CD4-positive, alpha-beta T cell treated with Interleukin-21 for 1 hour (primary cell): Measurements from ENCODE around the gene SDF4.

ENCODE experiments used
- DNase-seq: peaks from one replicate; pipeline ENCODE4 v3.0.0-alpha.2; 2020

SDF4 gene

GRCh38 chr1:1210726-1211540 is 20.9 kb downstream of the SDF4 start:
- no peak for DNase-seq

DNA sequence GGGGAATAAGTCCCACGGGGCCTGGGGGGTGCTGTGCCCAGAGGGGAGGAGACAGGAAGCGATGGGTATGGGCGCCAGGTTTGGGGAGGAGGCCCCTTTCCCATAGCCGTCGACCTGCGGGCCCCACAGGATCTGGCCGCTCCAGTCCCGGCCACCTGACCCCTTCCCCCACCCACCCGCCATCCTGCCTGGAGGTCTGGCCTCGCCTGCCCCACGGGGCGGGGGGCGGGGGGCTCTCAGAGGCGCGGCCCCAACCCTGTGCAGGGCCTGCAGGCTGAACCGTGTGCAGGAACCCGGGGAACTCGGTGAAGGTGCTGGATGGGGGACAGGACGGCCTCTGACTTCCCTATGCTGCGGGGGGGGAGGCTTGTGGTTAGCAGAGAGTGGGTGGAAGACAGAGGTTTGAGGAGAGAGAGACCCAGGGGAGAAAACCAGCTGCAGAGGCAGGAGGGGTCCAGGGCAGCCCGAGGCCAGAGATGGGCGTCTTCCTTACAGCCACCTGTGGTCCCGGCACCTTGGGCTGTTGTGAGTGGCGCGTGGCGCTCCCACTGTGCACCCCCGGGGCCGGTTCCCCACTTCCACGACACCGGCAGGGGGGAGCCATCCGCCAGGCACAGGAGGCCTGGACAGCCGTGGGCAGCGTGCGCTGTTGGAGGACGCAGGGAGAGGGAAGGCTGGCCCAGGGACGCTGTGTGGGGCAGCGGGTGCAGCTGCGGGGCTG is 22.9 kb downstream of the SDF4 start:
- DNase-seq: peak; percentile 66

DNA sequence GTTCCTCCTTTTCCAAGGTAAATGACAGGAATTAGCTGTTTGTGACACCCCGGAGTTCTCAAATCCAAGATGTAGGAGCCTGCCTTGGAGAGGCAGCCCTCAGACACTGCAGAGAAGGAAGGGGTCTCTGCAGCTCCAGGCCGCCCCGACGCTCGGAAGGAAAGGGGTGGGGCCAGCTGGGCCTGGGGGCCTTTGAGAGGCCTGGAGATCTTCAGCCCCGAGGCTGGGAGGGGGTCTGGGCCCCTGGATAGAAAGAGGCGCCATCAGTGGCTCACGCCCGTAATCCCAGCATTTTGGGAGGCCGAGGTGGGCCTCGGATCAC is 24.3 kb downstream of the SDF4 start:
- DNase-seq: no peak

DNA sequence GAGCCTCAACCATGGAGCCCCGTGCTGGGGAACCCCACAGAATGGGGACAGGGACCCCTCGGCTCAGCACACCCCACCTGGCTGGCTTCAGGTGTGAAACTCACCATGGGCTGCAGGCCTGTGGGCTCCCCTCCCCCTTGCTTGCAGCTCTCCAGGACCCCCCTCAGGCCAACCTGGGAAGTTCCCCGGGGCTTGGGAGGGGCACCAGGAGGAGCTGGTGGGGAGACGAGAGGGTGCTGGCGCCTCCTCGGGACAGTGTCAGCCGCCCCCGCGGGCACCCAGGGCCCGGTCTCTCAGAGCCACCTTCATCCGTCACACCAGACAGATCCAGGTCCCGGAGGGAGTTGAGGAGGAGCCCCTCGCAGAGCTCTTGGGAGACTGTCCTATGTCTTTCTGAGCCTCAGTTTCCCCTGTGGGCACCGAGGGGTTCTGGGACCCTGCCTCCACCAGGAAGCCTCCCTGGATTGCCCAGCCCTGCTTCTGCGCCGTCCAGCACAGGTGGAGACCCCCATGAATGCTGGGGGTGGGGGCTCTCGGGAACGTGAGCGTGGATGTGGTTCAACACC is 24.8 kb downstream of the SDF4 start:
- no peak for DNase-seq

GRCh38 chr1:1206376-1206965 is 25.3 kb downstream of the SDF4 start, which contains the start of gene TNFRSF18:
Gene TNFRSF18, minus strand, starts transcription at chr1:1206592. Its CDS starts 21 bp downstream, at chr1:1206571.
- DNase-seq: peak; percentile 53

- DNase-seq: no peak
These were observed 25.9 kb downstream of the SDF4 start for GRCh38 chr1:1205769-1206375.

- DNase-seq: no peak
These were observed 26.6 kb downstream of the SDF4 start for GRCh38 chr1:1204998-1205768.

DNA sequence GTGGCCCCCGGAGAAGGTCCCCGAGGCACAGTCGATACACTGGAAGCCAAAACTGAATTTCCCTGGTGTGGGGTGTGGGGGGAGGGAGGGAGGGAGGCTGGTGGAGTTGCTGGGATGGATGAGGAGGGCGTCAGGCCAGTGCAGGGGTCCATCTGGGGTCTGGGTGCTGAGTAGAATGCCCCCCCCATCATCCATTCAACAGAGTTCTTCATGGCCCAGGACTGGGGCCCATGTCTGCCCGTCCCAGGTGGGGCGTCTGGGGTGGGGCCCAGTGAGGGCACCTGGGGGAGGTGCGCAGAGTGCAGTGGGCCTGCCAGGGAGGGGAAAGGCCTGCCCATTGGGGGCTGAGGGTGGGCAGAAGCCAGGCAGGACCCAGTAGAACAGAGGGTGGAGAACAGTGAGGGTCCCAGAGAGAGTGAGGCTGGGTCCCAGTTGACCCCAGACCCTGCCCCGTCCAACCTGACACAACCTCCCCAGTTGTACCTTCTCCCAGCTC is 27.3 kb downstream of the SDF4 start:
- DNase-seq: no peak

DNA sequence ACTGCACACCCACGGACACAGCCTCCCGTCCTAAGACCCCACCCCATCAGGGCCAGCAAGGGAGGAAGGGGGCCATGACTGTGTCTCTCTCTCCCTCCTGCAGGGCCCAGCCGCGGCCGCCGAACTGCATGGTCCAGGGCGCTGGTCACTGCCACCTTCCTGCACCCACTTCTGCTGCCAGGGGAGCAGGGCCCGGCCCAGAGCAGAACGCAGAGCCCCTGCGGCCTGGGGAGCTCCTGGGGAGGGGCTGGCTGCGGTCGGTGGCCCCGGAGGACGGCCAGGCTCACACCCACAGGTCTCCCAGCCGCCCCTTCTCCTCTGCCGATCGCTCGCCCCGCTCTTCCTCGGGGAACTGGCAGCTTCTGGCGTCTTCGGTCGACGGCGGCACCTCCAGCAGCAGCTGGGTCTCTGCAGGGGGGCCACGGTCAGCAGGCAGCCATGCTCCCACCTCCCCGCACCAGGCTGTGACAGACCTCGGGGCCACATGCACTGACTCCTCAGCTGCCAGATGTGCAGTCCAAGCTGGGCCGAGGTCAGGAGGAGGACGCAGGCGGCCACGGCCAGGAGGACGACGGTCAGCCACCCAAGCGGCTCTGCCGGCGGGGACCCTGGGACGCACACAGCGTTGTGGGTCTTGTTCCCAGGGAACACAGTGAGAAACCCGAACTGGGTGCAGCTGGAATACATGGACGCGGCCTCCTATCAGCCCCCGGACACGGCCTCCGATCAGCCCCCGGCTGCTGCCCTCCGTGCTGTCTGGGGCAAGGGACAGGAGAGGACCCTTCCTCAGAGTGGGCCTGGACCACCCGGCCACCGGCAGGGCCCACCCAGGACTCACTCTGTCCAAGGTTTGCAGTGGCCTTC is 28.0 kb downstream of the SDF4 start:
- no peak for DNase-seq

- no peak for DNase-seq
These were observed 28.8 kb downstream of the SDF4 start for GRCh38 chr1:1202831-1203560.

- DNase-seq: peak; percentile 91
These were observed 30.7 kb downstream of the SDF4 start for GRCh38 chr1:1200876-1201810.

- no peak for DNase-seq
These were observed 31.6 kb downstream of the SDF4 start for GRCh38 chr1:1199961-1200875.

- no peak for DNase-seq
These were observed 32.5 kb downstream of the SDF4 start for GRCh38 chr1:1199141-1199960.

- DNase-seq: no peak
These were observed 33.2 kb downstream of the SDF4 start for GRCh38 chr1:1198423-1199140.

GRCh38 chr1:1197551-1198422 is 34.0 kb downstream of the SDF4 start:
- DNase-seq: no peak

GRCh38 chr1:1197188-1197500 is 34.7 kb downstream of the SDF4 start:
- no peak for DNase-seq
